Measurements from ENCODE around the gene ZEB2. TPM values are rescaled to one million over a fixed set of nuclear protein-coding genes. Genes with fewer than 3 reads are reported as not detected.

The ZEB2 gene
- polyA plus RNA-seq (2013, experiment 1 of 4), result 134 TPM
- 125 TPM for polyA plus RNA-seq (2013, experiment 2 of 4)
- 87.6 TPM for polyA plus RNA-seq (2013, experiment 3 of 4)
- 98.3 TPM for polyA plus RNA-seq (2013, experiment 4 of 4)

DNA sequence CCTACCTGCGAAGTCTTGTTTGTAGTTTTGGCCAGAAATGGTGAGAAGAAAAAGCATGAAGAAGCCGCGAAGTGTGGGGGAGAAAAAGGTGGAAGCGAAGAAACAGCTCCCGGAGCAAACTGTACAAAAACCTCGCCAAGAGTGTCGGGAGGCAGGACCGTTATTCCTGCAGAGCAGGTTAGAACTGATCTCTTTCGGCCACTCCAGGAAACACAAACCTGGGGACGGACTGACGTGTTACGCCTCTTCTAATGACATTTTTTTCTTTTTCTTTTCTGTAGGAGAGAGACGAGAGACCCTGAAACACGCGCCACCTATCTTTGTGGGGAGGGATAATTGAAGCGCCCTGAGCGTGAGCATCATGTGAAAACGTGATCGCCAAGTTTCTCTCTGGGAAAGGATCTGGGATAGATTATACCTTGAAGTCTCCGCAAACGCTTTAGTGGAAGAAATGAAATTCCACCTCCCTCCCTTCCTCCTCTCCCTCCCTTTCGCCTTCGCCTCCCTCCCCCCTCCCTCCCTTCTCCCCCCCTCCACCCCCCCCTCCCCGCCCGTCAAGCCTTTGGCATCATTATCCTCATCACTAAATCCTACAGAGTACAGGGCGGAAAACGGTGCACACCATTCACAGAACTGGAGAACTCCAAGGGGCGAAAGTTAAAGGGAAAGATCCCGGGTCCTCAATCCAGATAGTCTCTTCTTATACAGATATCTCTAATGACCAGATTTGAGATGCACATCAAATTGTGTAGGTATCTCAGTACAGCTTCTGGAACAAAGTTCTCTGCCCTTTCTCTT lies at the start of gene ZEB2:
ZEB2 (minus strand) TSS at position 186 of the 798 bp plus-strand sequence. CDS start 2,769 bp downstream, outside the sequence.
- H3K27ac ChIP-seq (ENCODE audit: insufficient read depth, low read depth, low read length, poor library complexity, severe bottlenecking), result peak within 1 kb of the TSS; percentile 78
- no peaks in the 10 kb centered on the region for H3K9me3 ChIP-seq (ENCODE audit: control insufficient read depth, low read length)
- H3K27me3 ChIP-seq (ENCODE audit: control insufficient read depth, insufficient read depth, low read length, poor library complexity, severe bottlenecking), result no peaks in the 10 kb centered on the region
- H3K4me3 ChIP-seq (ENCODE audit: insufficient read depth, low read depth, low read length), result peak within 1 kb of the TSS; percentile 67
- no peaks in the 10 kb centered on the region for H3K36me3 ChIP-seq (ENCODE audit: control insufficient read depth, insufficient read depth, low read length)
- peaks cover 24% of the 10 kb centered on the region for H3K4me1 ChIP-seq (ENCODE audit: control insufficient read depth, insufficient read depth, low read length)
- WGBS, 2 experiments, result 0 to 1% methylated on average over 25 to 26 of the region's 29 CpGs

DNA sequence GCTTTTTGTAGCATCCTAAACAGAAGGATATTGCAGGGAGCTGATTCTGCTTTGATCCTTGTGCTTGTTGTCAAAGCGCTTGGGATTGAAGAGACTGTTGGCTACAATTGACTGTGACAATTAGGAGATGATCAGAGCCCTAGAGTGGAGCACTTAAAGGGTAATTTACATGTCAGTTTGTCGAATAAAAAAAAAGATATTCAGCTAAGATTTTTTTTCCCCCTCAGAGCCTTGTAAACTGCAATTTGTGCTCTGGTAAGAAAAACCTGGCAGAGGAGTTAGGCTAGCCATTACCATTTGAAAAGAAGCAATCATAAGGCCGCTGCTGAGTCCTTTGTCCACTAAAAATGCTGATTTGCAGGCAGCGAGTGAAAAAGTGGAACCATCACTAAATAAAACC lies 47.8 kb upstream of the ZEB2 start:
- Histone ChIP-seq H3K4me3 (ENCODE audit: insufficient read depth, low read depth, low read length) (no peak overlapping the region), H3K9me3 (ENCODE audit: control insufficient read depth, low read length) (peaks cover 2% of the 10 kb centered on the region), H3K27ac (ENCODE audit: insufficient read depth, low read depth, low read length, poor library complexity, severe bottlenecking) (peak overlapping the region; percentile 78), H3K36me3 (ENCODE audit: control insufficient read depth, insufficient read depth, low read length) (no peaks in the 10 kb centered on the region), H3K4me1 (ENCODE audit: control insufficient read depth, insufficient read depth, low read length) (peaks cover 16% of the 10 kb centered on the region), H3K27me3 (ENCODE audit: control insufficient read depth, insufficient read depth, low read length, poor library complexity, severe bottlenecking) (no peaks in the 10 kb centered on the region)
- 1% methylated on average over 4 of the region's 4 CpGs for WGBS, 2 experiments

DNA sequence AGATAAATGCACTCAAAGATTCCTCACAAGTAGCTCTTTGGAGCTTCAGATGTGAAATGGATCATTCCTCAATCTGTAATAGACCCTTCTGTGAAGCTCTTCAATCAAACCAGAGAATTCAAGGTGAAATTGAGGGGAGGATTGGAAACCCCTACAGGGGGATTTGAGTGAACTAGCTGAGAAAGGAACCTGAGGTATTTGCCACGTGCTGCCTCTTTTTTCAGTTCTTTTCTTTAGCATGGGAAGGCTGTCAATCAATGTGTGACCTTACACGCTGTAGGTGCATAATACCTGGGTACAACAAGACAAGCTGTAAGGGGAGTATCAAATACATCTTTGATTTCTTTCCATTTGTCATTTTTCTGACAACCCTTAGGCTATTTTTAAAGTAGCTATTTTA lies 46.5 kb upstream of the ZEB2 start:
- no peak overlapping the region for H3K4me3 ChIP-seq (ENCODE audit: insufficient read depth, low read depth, low read length)
- no peaks in the 10 kb centered on the region for H3K9me3 ChIP-seq (ENCODE audit: control insufficient read depth, low read length)
- 16 to 34% methylated on average over 2 of the region's 2 CpGs for WGBS, 2 experiments
- H3K36me3 ChIP-seq (ENCODE audit: control insufficient read depth, insufficient read depth, low read length), result no peaks in the 10 kb centered on the region
- no peaks in the 10 kb centered on the region for H3K27me3 ChIP-seq (ENCODE audit: control insufficient read depth, insufficient read depth, low read length, poor library complexity, severe bottlenecking)
- H3K27ac ChIP-seq (ENCODE audit: insufficient read depth, low read depth, low read length, poor library complexity, severe bottlenecking), result no peak overlapping the region
- peaks cover 16% of the 10 kb centered on the region for H3K4me1 ChIP-seq (ENCODE audit: control insufficient read depth, insufficient read depth, low read length)

DNA sequence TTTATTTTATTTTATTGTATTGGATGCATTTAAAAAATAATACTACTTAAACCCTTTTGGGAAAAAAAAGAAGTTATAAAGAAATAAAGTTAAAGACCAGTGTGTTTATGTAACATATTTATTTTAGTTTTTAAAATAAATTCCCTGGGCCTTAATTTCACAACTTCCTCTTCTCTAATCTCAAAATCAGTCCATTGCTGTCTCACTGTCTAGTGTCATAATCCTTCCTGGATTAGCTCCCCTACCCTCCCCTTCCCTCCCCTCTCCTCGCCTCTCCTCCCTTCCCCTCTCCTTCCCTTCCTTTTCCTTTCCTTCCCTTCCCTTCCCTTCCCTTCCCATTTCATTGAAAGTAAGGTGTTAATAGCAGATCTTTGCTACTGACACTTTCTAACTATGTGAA lies 40.3 kb upstream of the ZEB2 start:
- Histone ChIP-seq H3K27me3 (ENCODE audit: control insufficient read depth, insufficient read depth, low read length, poor library complexity, severe bottlenecking) (no peaks in the 10 kb centered on the region), H3K27ac (ENCODE audit: insufficient read depth, low read depth, low read length, poor library complexity, severe bottlenecking) (no peak overlapping the region), H3K4me3 (ENCODE audit: insufficient read depth, low read depth, low read length) (no peak overlapping the region), H3K4me1 (ENCODE audit: control insufficient read depth, insufficient read depth, low read length) (no peaks in the 10 kb centered on the region), H3K36me3 (ENCODE audit: control insufficient read depth, insufficient read depth, low read length) (no peaks in the 10 kb centered on the region), H3K9me3 (ENCODE audit: control insufficient read depth, low read length) (no peaks in the 10 kb centered on the region)
- WGBS, 2 experiments, result no CpG with 5 or more reads among the region's 1 CpG

DNA sequence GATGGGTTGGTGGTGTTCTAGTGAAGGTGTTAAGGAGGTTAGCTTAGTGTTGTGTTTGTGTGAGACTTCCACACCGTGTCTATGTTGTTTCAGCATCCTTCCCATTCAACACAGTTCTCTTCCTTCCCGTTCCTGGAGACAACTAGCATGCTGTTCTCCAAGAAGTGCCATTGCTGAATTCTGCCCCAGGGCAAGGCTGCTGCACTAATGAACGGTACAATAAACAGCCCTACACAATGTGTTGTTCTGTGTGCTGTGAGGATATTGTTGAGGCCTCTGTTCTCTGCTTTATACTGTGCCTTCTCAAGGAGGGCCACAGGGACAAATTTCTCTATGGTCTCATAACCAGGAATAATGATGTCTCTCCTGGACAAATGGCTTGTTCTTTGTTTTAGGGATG lies 39.8 kb upstream of the ZEB2 start:
- Histone ChIP-seq H3K9me3 (ENCODE audit: control insufficient read depth, low read length) (no peaks in the 10 kb centered on the region), H3K4me3 (ENCODE audit: insufficient read depth, low read depth, low read length) (no peak overlapping the region), H3K36me3 (ENCODE audit: control insufficient read depth, insufficient read depth, low read length) (no peaks in the 10 kb centered on the region), H3K27me3 (ENCODE audit: control insufficient read depth, insufficient read depth, low read length, poor library complexity, severe bottlenecking) (no peaks in the 10 kb centered on the region), H3K4me1 (ENCODE audit: control insufficient read depth, insufficient read depth, low read length) (no peaks in the 10 kb centered on the region), H3K27ac (ENCODE audit: insufficient read depth, low read depth, low read length, poor library complexity, severe bottlenecking) (no peak overlapping the region)
- 75 to 79% methylated on average over 3 of the region's 3 CpGs for WGBS, 2 experiments

DNA sequence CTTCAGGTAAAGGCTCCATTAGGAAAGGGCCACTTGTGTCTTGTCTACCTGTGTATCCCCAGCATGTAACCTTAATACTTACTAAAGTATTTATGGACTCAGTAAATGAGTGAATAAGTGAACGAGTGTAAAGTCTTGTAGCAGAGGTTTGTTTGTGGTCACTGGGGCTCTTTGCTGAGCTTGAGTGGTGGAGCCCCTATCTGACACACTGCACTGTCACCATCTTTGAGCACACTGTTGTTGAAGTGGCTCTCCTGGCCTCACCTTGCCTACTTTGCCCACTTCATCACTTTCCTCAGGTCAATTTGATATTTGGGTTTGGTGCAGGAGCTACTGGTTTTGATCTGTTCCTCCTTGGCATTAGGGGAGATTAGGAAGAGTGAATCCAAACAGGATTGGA lies 39.3 kb upstream of the ZEB2 start:
- Histone ChIP-seq H3K4me1 (ENCODE audit: control insufficient read depth, insufficient read depth, low read length) (no peaks in the 10 kb centered on the region), H3K36me3 (ENCODE audit: control insufficient read depth, insufficient read depth, low read length) (no peaks in the 10 kb centered on the region), H3K27me3 (ENCODE audit: control insufficient read depth, insufficient read depth, low read length, poor library complexity, severe bottlenecking) (no peaks in the 10 kb centered on the region), H3K4me3 (ENCODE audit: insufficient read depth, low read depth, low read length) (no peak overlapping the region), H3K9me3 (ENCODE audit: control insufficient read depth, low read length) (no peaks in the 10 kb centered on the region), H3K27ac (ENCODE audit: insufficient read depth, low read depth, low read length, poor library complexity, severe bottlenecking) (no peak overlapping the region)
- 90 to 100% methylated on average over 1 of the region's 1 CpG for WGBS, 2 experiments

DNA sequence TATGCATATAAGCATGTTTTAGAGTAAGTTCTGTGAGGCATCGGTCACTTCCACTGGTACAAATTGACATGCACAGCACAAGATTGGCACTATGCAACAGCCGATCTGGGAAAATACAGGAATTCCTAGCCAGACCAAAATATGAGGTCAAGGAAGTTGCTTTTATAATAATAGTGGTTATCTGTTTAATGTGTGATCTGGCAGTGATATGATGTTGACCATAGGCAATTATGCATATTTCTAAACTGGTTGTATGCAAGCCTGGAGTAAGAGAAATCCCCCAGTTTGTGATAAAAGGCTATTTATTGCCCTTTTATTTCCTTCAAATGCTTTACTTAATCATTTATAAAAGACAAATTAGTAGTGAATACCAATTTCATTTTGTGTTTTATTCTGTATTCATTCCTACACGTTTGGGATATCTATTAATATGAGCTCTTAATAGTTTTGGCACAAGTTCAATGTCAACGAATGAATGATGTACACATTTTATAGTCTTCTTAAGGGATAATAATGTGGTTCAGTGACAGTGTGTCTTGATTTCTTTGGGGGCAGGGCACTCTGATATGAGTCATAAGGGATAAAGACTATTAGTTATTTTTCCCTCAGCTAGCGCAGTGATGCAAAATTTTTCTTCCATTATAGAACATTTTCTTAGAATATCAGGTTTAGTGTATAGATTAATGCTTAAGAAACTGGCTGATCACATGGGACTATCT lies 34.7 kb upstream of the ZEB2 start:
- no peaks in the 10 kb centered on the region for H3K4me1 ChIP-seq (ENCODE audit: control insufficient read depth, insufficient read depth, low read length)
- no peak overlapping the region for H3K27ac ChIP-seq (ENCODE audit: insufficient read depth, low read depth, low read length, poor library complexity, severe bottlenecking)
- no peaks in the 10 kb centered on the region for H3K9me3 ChIP-seq (ENCODE audit: control insufficient read depth, low read length)
- H3K36me3 ChIP-seq (ENCODE audit: control insufficient read depth, insufficient read depth, low read length), result no peaks in the 10 kb centered on the region
- 97% methylated on average over 3 to 4 of the region's 5 CpGs for WGBS, 2 experiments
- H3K27me3 ChIP-seq (ENCODE audit: control insufficient read depth, insufficient read depth, low read length, poor library complexity, severe bottlenecking), result no peaks in the 10 kb centered on the region
- H3K4me3 ChIP-seq (ENCODE audit: insufficient read depth, low read depth, low read length), result no peak overlapping the region

DNA sequence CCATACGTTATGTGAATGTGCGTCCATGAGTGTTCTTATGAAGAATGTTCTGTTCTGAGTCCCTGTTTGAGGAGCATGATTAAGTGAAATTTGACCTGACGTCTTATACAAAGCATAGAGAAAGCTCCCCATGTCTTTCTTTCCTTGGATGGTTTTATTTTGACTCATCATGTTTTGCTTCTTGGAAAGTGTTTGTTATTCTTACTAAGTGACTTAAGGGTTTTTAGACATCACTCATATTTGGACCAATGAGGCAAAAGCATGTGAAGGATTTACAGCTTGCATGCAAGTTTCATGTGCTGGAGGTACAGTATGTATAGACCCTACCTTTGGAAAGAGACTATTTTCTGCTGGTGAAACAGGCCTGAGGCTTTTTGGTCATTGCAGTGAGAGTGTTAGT lies 33.5 kb upstream of the ZEB2 start:
- no peaks in the 10 kb centered on the region for H3K27me3 ChIP-seq (ENCODE audit: control insufficient read depth, insufficient read depth, low read length, poor library complexity, severe bottlenecking)
- no peaks in the 10 kb centered on the region for H3K4me1 ChIP-seq (ENCODE audit: control insufficient read depth, insufficient read depth, low read length)
- no peaks in the 10 kb centered on the region for H3K9me3 ChIP-seq (ENCODE audit: control insufficient read depth, low read length)
- H3K4me3 ChIP-seq (ENCODE audit: insufficient read depth, low read depth, low read length), result no peak overlapping the region
- 90 to 93% methylated on average over 3 of the region's 3 CpGs for WGBS, 2 experiments
- H3K36me3 ChIP-seq (ENCODE audit: control insufficient read depth, insufficient read depth, low read length), result no peaks in the 10 kb centered on the region
- H3K27ac ChIP-seq (ENCODE audit: insufficient read depth, low read depth, low read length, poor library complexity, severe bottlenecking), result no peak overlapping the region

DNA sequence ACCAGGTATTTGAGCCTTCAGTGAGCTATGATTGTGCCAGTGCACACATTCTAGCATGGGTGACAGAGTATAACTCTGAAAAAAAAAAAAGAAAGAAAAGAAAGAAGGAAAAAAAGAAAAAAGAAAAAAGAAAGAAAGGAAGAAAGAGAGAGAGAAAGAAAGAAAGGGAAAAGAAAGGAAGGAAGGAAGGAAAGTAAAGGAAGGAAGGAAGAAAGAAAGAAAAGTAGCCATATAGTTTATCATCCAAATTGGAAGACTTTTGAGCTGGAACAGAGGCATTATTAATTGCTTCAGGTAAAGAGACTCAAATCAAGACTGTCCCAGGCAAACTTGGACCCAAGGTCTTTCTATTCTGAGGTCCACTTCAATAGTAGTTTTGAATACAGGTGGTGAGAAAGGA lies 32.9 kb upstream of the ZEB2 start:
- no peak overlapping the region for H3K27ac ChIP-seq (ENCODE audit: insufficient read depth, low read depth, low read length, poor library complexity, severe bottlenecking)
- no peaks in the 10 kb centered on the region for H3K36me3 ChIP-seq (ENCODE audit: control insufficient read depth, insufficient read depth, low read length)
- no peaks in the 10 kb centered on the region for H3K9me3 ChIP-seq (ENCODE audit: control insufficient read depth, low read length)
- H3K4me1 ChIP-seq (ENCODE audit: control insufficient read depth, insufficient read depth, low read length), result no peaks in the 10 kb centered on the region
- no peak overlapping the region for H3K4me3 ChIP-seq (ENCODE audit: insufficient read depth, low read depth, low read length)
- H3K27me3 ChIP-seq (ENCODE audit: control insufficient read depth, insufficient read depth, low read length, poor library complexity, severe bottlenecking), result no peaks in the 10 kb centered on the region

DNA sequence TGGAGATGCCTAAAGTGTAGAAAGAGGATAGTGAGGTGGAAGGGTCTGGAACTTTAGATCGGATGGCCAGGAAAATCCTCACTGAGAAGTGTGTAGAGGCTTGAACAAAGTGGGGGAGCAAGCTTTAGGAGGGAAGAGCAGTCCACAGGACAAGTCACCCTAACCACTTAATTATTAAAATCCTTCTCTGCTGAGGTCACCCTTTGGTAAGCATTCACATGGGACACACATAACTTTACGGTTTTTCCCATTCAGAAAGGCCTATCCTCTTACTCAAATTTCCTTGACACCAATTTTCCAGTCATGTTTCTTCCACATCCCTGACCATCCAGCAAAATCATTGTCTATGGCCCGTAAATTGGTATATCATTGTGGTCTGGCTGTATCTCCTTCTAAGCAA lies 31.0 kb upstream of the ZEB2 start:
- Histone ChIP-seq H3K9me3 (ENCODE audit: control insufficient read depth, low read length) (no peaks in the 10 kb centered on the region), H3K27me3 (ENCODE audit: control insufficient read depth, insufficient read depth, low read length, poor library complexity, severe bottlenecking) (no peaks in the 10 kb centered on the region), H3K4me3 (ENCODE audit: insufficient read depth, low read depth, low read length) (no peak overlapping the region), H3K27ac (ENCODE audit: insufficient read depth, low read depth, low read length, poor library complexity, severe bottlenecking) (no peak overlapping the region), H3K4me1 (ENCODE audit: control insufficient read depth, insufficient read depth, low read length) (no peaks in the 10 kb centered on the region), H3K36me3 (ENCODE audit: control insufficient read depth, insufficient read depth, low read length) (no peaks in the 10 kb centered on the region)
- 90 to 96% methylated on average over 3 of the region's 3 CpGs for WGBS, 2 experiments
